CD4-positive, alpha-beta T cell treated with Interleukin-10 for 1 hour (primary cell): ENCODE data around the gene FMN1.

Experiments
- DNase-seq: peaks from one replicate; pipeline ENCODE4 v3.0.0-alpha.2; 2020

Gene FMN1

DNA sequence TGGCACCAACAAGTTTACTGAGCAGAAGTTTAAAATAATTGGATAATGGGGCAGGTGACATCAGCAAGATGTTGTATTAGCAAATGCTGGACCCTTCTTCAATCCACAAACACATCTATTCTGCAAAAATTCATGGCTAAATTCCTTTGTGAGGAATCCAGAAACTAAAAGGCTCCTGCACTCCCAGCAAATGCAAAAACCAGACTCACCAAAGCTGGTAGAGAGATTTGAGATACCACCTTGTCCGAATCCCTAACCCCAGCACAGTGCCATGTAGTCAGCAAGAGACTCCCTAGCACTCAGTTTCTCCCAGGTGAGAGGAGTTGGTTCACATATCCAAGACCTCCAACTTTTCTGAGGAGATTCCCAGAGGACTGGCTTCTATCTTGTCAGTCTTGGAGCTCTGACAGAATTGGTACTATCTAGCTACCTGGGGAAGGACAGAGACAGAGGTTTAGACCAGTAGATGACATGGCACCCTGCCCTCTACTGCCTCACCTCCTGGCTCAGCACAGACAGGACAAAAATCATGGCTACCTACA, 454.9 kb downstream of the FMN1 start:
- DNase-seq, result no peak

DNA sequence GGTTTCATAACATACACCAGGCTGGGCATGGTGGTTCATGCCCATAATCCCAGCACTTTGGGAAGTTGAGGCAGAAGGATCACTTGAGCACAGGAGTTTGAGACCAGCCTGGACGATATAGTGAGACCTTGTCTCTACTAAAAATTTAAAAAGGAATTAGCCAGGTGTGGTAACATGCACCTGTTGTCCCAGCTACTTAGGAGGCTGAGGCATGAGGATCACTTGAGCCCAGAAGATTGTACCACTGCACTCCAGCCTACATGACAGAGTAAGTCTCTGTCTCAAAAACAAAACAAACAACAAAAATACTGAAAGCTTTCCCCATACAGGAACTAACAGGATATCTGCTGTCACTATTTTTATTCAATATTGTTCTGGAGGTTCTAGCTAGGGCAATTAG, 455.8 kb downstream of the FMN1 start:
- DNase-seq, result no peak

DNA sequence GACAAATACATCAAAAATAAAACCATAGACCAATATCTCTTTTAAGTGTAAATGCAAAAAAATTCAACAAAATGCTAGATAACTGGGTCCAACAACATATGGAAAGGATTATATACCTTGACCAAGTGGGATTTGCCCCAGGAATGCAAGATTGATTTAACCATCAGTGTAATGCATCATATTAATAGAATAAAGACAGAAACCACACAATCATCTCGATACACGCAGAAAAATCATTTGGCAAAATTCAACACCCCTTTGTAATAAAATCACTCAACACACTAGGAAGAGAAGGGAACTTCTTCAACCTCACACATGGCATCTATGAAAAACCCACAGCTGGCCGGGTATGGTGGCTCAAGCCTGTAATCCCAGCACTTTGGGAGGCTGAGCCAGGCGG, 457.2 kb downstream of the FMN1 start:
- DNase-seq, result no peak

DNA sequence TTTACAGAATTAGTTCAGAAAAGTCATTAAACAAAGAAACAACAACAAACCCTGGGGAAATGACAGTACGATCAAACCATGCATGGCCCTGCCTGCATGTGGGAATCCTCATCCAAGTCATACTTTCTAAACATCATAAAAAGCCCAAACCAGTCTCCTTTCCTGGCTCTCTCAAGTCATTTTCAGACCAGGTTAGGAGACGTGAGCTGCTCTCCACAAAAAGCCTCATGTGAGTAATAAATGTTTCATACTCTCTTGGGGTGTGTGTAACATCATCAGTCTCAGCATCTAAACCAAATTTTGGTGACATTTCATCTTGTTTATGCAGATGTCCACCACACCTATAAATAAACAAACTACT, 457.8 kb downstream of the FMN1 start:
- no peak for DNase-seq

DNA sequence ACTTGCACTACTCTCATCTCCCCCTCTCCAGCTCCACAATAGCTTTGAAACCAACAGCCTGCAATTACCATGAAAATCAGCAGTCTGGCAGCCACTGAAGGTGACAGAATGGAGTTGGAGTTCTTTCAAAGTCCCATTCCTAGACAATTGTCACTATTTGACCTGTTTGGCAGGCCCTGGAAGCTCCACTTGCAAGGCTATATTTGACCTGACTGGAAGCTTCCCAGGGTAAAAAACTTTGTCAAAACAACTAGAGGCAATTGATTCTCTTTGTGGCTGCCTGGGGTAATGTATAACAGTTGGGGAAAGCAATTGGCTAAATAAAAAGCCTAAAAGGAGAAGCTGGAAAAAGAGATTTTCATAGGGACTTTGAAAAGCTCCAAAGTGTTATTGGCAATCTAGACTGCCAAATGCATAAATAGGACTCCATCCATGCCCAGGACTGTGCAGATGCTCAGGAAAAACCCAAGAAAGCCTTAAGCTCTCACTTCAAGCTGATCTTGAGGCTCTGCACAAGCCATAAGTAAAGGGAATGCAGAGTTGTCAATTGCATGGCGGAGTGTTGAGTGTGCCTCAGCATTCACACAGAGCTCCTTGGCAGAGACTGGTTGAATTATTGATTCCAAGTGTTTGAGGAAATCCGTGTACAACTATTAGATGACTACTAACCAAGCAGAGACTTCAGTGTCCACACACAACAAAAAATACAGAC, 458.4 kb downstream of the FMN1 start:
- no peak for DNase-seq

DNA sequence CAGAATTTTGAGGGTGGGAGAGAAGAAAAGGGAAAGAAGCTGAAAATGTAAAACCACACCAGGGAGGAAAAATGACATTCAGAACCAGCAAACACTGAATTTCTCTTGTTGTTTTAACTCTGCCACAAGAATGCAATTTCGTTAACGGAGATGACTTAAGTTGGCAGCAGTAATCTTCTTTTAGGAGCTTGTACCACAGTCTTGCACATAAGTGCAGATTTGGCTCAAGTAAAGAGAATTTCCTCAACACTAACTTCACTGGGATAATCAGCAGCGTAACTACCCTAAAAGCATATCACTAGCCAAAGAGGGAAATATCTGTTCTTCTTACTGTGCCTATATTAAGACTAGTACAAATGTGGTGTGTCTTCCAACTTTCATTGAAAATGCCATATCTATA, 461.2 kb downstream of the FMN1 start:
- DNase-seq, result no peak

DNA sequence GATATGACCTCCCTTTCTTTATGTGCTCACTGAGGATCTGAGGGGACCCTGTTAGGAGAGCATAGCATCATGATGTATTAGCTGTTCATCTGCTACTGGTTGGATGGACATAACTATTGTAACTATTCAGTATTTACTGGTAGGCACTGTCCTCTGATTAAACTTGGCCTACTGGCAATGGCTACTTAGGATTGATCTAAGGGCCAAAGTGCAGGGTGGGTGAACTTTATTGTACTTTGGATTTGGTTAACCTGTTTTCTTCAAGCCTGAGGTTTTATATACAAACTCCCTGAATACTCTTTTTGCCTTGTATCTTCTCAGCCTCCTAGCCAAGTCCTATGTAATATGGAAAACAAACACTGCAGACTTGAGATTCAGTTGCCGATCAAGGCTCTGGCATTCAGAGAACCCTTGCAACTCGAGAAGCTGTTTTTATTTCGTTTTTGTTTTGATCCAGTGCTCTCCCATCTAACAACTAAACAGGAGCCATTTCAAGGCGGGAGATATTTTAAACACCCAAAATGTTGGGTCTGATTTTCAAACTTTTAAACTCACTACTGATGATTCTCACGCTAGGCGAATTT, 461.8 kb downstream of the FMN1 start:
- DNase-seq, result no peak

DNA sequence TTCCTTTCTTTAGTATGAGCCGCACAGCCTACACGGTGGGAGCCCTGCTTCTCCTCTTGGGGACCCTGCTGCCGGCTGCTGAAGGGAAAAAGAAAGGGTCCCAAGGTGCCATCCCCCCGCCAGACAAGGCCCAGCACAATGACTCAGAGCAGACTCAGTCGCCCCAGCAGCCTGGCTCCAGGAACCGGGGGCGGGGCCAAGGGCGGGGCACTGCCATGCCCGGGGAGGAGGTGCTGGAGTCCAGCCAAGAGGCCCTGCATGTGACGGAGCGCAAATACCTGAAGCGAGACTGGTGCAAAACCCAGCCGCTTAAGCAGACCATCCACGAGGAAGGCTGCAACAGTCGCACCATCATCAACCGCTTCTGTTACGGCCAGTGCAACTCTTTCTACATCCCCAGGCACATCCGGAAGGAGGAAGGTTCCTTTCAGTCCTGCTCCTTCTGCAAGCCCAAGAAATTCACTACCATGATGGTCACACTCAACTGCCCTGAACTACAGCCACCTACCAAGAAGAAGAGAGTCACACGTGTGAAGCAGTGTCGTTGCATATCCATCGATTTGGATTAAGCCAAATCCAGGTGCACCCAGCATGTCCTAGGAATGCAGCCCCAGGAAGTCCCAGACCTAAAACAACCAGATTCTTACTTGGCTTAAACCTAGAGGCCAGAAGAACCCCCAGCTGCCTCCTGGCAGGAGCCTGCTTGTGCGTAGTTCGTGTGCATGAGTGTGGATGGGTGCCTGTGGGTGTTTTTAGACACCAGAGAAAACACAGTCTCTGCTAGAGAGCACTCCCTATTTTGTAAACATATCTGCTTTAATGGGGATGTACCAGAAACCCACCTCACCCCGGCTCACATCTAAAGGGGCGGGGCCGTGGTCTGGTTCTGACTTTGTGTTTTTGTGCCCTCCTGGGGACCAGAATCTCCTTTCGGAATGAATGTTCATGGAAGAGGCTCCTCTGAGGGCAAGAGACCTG, 463.5 kb downstream of the FMN1 start:
- DNase-seq, result no peak

DNA sequence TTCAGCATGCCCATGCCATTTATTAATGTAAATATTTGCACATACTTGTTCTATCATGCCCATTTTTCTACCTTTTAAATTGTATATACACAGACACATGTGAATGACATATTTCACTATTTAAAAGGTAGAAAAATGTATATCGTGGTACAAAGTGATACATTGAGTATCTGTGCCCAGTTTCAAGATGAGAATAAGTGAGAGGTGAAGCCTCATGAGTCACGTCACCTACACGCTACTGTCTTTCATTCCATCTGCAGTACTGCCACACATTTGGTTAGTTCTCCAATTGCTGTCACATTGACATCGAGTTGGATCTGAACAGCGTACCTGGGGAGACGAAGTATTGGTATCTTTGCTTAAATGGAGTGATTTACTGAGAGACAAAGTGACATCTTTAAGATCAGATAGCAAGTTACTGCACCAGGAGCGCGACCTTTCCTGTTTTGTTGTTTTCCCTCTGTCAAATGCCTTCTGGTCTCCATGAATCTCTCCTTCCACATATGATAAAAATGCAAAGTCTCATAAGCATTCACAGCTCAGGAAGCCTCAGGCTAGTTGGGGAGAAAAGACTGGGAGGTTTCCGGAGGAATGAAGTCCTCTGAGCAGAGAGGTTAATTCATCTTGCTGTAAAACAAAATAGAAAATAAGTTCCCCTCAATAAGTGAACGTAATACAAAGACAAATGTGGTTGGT, 464.7 kb downstream of the FMN1 start:
- no peak for DNase-seq

DNA sequence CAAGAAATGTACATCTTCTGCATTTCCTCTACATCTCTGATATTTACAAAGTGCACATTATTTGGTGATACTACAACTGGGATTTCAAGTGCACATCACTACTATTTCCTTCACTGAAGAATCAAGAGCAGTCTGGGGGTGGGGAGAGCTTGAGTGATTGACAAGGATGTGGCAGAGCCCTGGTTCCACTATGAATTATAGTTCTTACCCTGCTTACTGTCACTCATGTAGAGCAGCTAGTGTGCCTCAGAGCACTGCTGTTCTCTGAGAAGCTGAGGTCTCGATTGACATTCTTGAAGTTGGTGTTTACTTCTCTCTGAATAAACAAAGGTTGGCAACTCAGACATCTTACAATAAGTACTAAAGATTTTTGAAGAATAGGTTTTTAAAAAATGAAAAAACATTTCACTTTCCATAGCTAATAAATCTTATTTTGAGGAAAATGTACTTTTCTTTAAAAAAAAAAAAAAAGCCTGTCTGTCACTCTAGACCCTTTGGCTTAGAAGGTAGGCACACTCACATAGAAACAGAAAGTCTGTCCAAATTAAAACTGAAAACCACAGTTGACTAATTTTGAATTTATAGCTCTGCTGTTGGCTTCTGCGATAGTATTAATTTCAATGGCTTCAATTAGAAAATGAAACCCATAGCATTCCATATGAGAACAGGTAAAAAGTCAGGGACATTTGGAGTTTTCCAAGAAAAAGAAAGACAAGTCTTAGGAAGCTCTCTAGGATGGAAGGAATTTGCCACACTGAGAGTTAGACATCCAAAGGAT, 471.2 kb downstream of the FMN1 start:
- no peak for DNase-seq

DNA sequence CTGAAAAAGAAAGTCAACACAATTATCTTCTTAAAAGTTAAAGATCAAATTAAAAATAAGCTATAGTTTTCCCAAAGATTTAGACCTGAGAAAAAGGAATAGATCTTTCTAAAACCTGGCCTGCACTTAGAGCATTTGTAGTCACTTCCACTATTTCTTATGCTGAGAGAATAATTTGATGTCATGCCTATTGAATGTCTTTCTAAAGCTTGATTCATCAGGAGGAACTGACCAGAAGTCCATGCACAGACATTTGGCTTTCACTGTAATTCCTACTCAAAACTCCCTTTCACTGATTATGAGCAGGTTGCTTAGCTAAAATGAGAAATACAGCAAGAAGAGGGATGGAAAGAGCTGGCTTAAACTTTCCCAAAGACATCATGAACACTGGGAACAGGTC, 472.4 kb downstream of the FMN1 start:
- no peak for DNase-seq

DNA sequence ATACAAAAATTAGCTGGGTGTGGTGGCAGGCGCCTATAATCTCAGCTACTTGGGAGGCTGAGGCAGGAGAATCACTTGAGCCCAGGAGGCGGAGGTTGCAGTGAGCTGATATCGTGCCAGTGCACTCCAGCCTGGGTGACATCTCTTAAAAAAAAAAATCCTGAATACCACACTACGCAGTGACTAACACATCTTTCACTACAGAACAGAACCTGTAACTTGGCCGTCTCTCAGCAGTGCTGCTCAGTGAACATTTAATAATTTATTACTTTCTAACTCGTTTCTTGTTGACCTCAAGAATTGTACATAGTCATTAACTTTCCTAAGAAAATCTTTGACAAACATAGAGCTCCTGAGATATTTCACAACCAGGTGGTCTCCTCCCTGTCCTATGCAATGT, 472.9 kb downstream of the FMN1 start:
- no peak for DNase-seq

DNA sequence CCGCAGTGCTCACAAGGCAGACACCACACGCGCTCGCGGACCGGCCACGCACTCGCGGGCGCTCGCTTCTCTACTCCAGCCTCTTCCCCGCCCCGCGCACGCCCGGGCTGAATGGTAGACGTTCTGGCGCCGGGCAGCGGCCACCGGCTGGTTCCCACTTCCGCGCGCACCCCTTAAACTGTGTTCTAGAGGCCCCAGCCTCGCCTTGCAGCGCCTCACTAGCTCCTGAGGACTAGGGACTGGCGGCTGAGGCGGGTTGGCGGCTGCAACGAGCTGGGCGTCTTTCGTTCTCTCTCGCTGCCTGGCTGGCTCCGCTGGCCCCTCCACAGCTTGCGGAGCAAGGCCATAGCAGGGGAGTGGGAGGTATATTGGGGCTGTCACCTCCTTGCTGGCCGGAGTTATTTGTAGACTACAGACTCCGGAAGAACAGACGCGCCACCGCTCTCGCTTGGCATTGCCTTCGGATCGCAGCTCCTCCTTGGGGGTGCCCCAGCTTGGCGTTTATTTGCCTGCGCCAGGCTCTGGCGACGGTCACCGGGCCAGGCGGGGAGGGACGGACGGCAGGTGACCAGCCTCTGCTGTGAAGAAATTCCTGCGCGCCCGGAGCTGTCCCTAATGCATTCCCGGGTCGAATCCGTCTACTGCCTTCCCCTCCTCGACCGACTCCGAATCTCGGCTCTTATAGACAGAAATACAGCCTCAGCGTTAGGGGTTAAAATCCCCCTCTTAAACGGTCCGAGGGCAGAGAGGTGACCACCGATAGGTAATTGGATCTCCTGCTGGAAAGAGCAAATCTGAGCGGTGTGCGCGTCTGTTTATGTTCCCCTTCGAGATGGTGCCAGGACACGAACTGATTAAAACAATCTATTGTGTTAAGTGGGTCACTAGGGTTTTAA, 475.4 kb downstream of the FMN1 start:
- DNase-seq, result no peak

DNA sequence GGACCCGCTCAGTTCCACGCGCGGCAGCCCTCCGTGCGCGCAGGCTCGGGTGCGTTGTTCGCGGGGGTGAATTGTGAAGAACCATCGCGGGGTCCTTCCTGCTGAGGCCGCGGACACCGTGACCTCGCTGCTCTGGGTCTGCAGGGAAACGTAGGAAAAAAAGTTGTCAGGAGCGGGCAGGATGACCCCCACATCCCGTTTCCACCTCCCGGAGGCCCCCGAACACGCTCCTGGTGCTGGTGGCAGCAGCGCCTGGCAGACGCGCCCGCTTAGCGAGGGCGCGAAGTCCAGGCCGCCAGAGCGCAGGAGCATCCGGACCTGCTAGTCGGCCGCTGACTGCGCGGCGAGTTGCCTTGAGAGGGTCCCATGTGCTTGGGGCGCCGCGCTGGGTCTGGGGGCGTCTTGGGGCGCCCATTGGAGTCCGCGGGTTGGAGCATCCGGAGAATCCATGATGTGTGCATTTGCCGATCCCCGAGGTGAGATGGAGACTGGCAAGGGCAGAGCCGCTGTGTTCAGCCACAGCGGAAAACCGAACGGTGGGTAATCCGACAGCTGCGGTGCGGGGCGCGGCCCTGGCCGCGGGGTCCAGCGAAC, 476.2 kb downstream of the FMN1 start:
- no peak for DNase-seq

DNA sequence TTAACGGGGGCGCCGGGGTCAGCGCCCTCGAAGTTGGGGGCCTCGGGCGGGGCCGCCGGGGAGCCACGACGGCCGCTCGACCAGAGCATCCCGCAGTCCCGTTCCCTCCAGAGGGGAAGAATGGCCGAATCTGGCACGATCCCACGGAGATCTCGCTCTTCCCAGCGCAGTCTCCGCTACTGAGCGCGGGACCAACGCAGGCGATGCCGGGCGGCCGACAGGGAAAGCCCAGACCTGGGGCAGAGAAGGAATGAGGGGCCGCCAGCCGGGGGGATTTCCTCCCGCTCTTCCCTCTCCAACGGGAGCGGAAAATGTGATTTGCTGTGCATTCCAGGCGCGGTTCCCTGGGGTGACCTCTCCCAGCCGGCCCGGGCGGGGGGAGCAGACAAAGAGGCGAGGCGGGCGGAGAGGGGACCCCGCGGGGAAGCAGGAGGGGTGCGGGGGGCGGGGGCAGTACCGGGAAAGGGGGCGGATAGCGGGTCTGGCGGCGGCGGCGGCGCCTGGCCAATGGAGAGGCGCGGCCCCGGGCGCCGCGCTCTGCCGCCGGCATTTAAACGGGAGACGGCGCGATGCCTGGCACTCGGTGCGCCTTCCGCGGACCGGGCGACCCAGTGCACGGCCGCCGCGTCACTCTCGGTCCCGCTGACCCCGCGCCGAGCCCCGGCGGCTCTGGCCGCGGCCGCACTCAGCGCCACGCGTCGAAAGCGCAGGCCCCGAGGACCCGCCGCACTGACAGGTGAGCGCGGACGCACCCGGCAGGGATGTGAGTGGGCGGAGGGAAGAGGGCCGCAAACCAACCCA, 476.9 kb downstream of the FMN1 start, which contains the start of gene GREM1:
GREM1 (plus strand) TSS at position 579 of the 801 bp plus-strand sequence. CDS start 12,687 bp downstream, outside the sequence.
- no peak for DNase-seq

DNA sequence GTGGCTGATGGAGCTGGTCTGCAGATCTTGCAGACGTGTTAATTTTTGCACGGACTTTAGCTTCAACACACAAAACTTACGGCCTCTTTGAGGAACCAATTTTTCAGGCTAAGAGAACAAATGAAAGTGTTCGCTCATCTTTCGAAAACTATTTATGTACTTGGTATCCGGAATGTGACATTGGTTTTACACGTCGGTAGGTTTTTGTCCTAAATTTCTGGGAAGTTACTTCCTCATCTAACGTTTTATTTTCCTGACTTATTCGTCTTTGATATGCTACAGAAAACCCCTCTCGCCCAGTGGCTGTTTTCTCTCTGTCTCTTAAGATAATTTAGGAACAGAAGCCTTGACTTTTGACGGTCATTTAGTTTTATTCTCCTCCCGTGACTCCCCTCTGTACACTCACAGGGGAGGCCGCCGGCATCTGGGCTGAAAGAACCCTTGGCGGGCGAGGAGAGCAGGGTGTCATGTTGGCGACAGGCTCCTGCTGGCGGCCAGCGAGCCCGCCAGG, 477.5 kb downstream of the FMN1 start:
- no peak for DNase-seq

DNA sequence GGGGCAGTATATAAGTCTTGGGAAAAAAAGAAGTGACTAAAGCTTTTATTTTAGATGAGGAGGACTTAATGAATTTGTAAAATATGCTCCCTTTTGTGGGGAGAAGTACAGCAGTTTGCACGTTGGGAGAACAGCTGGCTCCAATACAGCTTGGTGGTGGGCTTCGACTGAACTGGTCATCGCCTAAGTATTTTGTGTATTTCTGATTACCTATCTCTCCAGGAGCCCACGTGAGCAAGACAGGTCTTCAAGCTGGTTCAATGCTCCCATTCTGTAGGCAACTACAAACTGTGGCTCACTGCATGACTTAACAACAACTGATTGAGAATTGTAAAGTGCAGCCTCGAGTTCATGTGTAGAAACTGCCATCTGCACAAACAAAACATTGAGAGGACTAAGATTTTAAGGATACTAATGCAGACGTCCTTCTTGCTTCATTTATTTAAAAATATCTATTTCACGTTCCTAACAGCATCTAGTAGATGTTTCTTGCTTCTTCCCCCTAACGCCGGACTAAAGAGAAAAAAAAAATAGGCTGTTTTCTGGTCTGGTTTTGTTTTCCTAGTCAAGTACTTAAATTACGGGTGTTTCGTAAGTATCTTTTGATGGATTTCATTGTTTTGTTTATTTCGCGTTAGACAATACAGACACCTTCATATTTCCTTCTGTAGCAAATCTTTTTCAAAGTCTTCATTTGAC, 478.1 kb downstream of the FMN1 start:
- DNase-seq, result no peak
